ENCODE measurements around the gene RAB11FIP4.

DNA sequence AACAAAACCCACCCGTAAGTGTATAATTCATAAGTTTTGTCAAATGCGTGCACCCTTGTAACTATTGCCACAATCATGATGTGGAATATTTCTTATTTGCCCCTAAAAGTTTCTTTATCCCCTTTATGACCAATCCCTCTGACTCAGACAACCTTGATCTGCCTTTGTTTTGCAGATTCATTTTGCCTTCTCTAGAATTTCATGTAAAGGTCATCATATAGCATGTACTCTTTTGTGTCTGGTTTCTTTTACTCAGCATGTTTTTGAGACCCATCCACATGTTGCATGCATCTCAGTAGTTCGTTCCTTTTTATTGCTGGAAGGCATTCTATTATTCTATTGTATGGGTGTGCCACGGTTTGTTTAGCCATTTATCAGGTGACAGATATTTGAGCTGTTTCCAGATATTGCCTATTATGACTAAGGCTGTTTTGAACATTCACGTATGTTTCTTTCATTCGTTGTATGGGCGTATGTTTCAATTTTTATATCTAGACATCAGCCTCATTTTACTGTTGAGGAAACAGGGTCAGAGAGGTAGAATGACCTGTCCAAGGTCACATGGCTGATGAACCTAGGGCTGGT lies 192.4 kb downstream of the RAB11FIP4 start:
- TF ChIP-seq POLR2AphosphoS5 (IDR thresholded peaks at IDR 0.05; ENCODE audit: borderline replicate concordance, low read depth, low read length): no peak
- no peak for TF ChIP-seq EZH2 (IDR thresholded peaks at IDR 0.05)
- TF ChIP-seq FOXP2 (optimal IDR thresholded peaks at IDR 0.05; ENCODE audit: control extremely low read depth, extremely low read length, insufficient read depth): no peak

Measured in SK-N-MC (cell line).